ENCODE measurements around the gene PROSER1. TPM values are rescaled to one million over a fixed set of nuclear protein-coding genes. Genes with fewer than 3 reads are reported as not detected.
"Not testable (repeated sequence)": the region's sequence is repeated elsewhere in the genome, so short reads cannot be mapped to it uniquely, and the experiment has no call there.

Gene PROSER1
- total RNA-seq, 2 experiments from 2014 or later: 51.2 to 62.4 TPM

GRCh38 chr13:39023761-39024160 is 14.1 kb downstream of the PROSER1 start:
- H3K9me3 Mint-ChIP-seq (ENCODE audit: insufficient read depth): no peaks in the 10 kb centered on the region
- ChIA-PET POLR2A (no interaction called here), CTCF (no interaction called here)
- H3K4me1 Mint-ChIP-seq (ENCODE audit: low read depth): peaks cover 2% of the 10 kb centered on the region
- H3K36me3 Mint-ChIP-seq (ENCODE audit: low read depth): peaks cover 53% of the 10 kb centered on the region
- H3K27ac Mint-ChIP-seq: no peak overlapping the region
- DNase-seq (no peak), ATAC-seq (no peak)
- H3K27me3 Mint-ChIP-seq (ENCODE audit: low read depth): no peaks in the 10 kb centered on the region
- no peak overlapping the region for H3K4me3 Mint-ChIP-seq

DNA sequence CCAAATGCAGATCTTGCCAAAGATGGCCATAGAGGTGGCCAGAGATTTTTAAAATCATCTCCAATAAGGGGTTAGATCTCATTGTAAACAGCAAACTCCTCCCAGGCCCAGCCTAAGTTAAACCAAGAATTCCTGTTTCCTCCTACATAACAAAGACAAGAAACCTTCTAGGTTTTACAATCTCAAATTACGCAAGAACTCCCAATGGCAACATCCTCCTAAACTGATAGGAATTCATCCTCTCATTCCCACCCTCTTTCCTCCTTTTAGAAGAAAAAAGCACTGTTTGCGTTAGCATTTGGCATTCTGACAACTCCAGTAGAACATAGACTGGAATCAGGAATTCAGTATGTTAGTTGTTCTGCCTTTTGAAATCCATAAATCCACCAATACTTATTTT is 14.6 kb downstream of the PROSER1 start:
- ChIA-PET CTCF (no interaction called here), POLR2A (no interaction called here)
- Mint-ChIP-seq H3K27ac (no peak overlapping the region), H3K36me3 (ENCODE audit: low read depth) (peaks cover 55% of the 10 kb centered on the region), H3K4me1 (ENCODE audit: low read depth) (peaks cover 5% of the 10 kb centered on the region), H3K9me3 (ENCODE audit: insufficient read depth) (no peaks in the 10 kb centered on the region), H3K4me3 (no peak overlapping the region), H3K27me3 (ENCODE audit: low read depth) (no peaks in the 10 kb centered on the region)
- ATAC-seq (no peak), DNase-seq (no peak)

DNA sequence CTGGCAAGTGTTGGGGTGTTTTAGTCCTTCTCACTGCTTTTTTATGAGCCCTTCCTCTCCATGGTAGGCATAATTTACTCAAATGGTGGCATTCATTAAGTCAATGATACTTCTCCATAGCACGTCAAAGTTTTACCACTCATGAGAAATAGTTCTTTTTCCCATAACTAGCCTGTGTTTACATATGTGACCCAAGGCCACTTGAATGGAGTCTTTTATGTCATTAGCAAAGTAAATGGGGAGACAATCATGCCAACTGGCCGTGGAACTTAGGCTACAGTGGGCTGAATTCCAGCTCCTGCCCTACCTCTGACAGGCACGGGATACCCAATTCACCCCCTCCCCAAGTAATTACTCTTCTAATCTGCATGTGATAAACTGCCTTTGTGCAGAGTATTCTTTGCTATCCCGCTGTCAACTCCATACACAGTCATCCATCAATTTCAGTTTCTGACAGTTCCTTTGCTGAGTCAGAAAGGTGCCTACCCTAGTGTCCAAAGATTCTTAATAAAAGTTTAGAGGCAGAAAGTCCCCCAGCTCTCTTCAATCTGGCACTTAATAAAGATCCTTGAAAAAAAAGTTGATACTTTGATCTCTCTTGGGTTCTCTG is 16.9 kb downstream of the PROSER1 start:
- CTCF ChIA-PET: interaction anchor here (0.9 kb wide), 1 partner anchor 7 kb away, joined by 3 read pairs; no protein-coding TSS in a partner anchor
- Mint-ChIP-seq H3K4me3 (no peak overlapping the region), H3K4me1 (ENCODE audit: low read depth) (peaks cover 15% of the 10 kb centered on the region)

DNA sequence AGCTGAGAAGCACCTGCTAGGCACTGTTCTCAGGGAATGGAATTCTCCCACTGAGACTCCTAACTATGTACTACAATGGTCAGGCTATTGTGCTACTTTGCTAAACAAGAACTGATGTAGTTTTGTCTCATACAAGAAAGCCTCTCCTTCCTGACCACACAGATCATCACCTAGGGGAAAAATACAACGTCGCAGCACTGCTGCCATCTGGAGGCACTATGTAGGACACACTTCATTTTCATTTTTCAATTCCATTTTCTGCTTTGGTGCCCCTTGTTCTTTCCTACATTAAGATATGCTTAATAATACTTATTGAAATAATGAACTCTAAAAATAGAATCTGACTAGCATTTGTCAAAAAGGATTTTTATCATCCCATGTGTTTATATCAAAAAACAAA is 21.1 kb downstream of the PROSER1 start:
- DNase-seq (peak; percentile 39), ATAC-seq (peak; percentile 69)
- no peaks in the 10 kb centered on the region for H3K27me3 Mint-ChIP-seq (ENCODE audit: low read depth)
- ChIA-PET POLR2A (no interaction called here), CTCF (interaction anchor here (1.0 to 3.9 kb wide), 11 partner anchors 10 to 1969 kb away, joined by 3 to 21 read pairs (median 4); partner anchors contain the start of genes NHLRC3 and PROSER1)
- no peaks in the 10 kb centered on the region for H3K9me3 Mint-ChIP-seq (ENCODE audit: insufficient read depth)
- H3K27ac Mint-ChIP-seq: no peak overlapping the region
- H3K4me3 Mint-ChIP-seq: no peak overlapping the region
- peaks cover 54% of the 10 kb centered on the region for H3K36me3 Mint-ChIP-seq (ENCODE audit: low read depth)
- H3K4me1 Mint-ChIP-seq (ENCODE audit: low read depth): peaks cover 15% of the 10 kb centered on the region

More for the DNA sequence above, 16.9 kb downstream of the PROSER1 start:
- Mint-ChIP-seq H3K27ac (no peak overlapping the region), H3K9me3 (ENCODE audit: insufficient read depth) (no peaks in the 10 kb centered on the region), H3K36me3 (ENCODE audit: low read depth) (peaks cover 49% of the 10 kb centered on the region), H3K27me3 (ENCODE audit: low read depth) (no peaks in the 10 kb centered on the region)
- POLR2A ChIA-PET: no interaction called here
- ATAC-seq: no peak
- no peak for DNase-seq

GRCh38 chr13:39016087-39016486 is 21.8 kb downstream of the PROSER1 start:
- Mint-ChIP-seq H3K4me1 (ENCODE audit: low read depth) (peaks cover 15% of the 10 kb centered on the region), H3K27ac (no peak overlapping the region), H3K9me3 (ENCODE audit: insufficient read depth) (no peaks in the 10 kb centered on the region), H3K36me3 (ENCODE audit: low read depth) (peaks cover 56% of the 10 kb centered on the region), H3K4me3 (no peak overlapping the region), H3K27me3 (ENCODE audit: low read depth) (no peaks in the 10 kb centered on the region)
- DNase-seq (no peak), ATAC-seq (peak; percentile 49)
- CTCF ChIA-PET: interaction anchor here (0.8 to 3.9 kb wide), 8 partner anchors 10 to 680 kb away, joined by 3 to 21 read pairs (median 4); partner anchors contain the start of gene NHLRC3
- POLR2A ChIA-PET: no interaction called here

DNA sequence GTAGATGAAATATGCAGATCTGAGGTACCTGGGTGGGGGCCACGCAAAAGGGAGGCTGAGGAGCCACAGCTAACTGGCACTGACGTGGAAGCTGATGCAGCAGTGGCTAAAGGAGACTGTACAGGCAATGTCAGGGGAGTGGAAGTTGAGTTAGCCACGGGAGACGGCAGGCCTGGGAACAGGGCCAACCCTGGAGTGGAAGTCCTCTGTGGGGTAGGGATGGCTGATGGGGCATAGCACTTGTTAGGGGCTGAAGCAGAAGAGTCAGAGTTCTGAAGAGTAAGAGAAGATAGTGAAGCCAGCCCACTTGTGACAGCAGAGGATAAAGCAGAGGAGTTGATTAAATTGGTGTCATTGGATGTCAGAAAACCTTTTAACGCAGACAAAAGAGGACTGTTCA is 24.4 kb downstream of the PROSER1 start:
- no peak overlapping the region for H3K27ac Mint-ChIP-seq
- no peak for ATAC-seq
- no peaks in the 10 kb centered on the region for H3K27me3 Mint-ChIP-seq (ENCODE audit: low read depth)
- H3K36me3 Mint-ChIP-seq (ENCODE audit: low read depth): peaks cover 63% of the 10 kb centered on the region
- POLR2A ChIA-PET: no interaction called here
- CTCF ChIA-PET: no interaction called here
- peaks cover 11% of the 10 kb centered on the region for H3K4me1 Mint-ChIP-seq (ENCODE audit: low read depth)
- H3K4me3 Mint-ChIP-seq: no peak overlapping the region
- DNase-seq: no peak
- no peaks in the 10 kb centered on the region for H3K9me3 Mint-ChIP-seq (ENCODE audit: insufficient read depth)

DNA sequence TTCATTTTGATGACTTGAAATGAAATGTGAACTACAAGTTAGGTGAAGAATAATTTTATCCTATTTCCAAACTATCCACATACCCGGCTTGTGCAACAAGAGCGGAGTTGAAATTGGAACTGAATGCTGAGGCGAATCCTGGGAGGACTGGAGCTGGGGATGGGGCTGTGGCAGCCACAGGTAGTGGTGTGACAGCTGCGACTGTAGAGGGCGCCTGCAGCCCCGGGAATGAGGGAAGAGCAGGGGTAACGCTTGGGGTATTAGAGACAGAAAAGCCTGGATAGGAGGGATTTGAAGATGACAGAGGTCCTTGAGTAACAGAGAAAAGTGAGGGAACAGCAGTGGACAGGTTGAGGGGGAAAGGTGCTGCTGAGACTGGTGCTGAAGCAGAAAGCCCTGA is 25.3 kb downstream of the PROSER1 start:
- Mint-ChIP-seq H3K4me1 (ENCODE audit: low read depth) (peaks cover 4% of the 10 kb centered on the region), H3K9me3 (ENCODE audit: insufficient read depth) (no peaks in the 10 kb centered on the region), H3K4me3 (no peak overlapping the region), H3K36me3 (ENCODE audit: low read depth) (peaks cover 68% of the 10 kb centered on the region), H3K27me3 (ENCODE audit: low read depth) (no peaks in the 10 kb centered on the region), H3K27ac (no peak overlapping the region)
- ATAC-seq (no peak), DNase-seq (no peak)
- ChIA-PET CTCF (no interaction called here), POLR2A (no interaction called here)

DNA sequence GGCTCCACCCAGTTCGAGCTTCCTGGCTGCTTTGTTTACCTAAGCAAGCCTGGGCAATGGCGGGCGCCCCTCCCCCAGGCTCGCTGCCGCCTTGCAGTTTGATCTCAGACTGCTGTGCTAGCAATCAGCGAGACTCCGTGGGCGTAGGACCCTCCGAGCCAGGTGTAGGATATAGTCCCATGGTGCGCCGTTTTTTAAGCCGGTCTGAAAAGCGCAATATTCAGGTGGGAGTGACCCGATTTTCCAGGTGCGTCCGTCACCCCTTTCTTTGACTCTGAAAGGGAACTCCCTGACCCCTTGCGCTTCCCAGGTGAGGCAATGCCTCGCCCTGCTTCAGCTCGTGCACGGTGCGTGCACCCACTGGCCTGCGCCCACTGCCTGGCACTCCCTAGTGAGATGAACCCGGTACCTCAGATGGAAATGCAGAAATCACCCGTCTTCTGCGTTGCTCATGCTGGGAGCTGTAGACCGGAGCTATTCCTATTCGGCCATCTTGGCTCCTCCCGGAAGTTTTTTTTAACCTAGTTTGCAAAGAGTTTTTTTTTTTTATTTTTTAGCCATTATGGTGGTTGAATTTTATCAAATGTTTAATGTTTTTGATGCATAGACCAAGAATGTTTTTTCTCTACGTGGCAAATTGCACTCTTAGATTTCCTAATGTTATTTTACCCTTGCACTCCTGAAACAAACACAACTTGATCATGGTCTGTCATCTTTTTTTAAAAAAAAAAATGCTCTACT is 31.3 kb downstream of the PROSER1 start:
- H3K27ac Mint-ChIP-seq; H3K9me3 Mint-ChIP-seq (ENCODE audit: insufficient read depth); H3K4me3 Mint-ChIP-seq; CTCF ChIA-PET; H3K27me3 Mint-ChIP-seq (ENCODE audit: low read depth); DNase-seq; ATAC-seq; POLR2A ChIA-PET; H3K4me1 Mint-ChIP-seq (ENCODE audit: low read depth): not testable (repeated sequence)
- H3K36me3 Mint-ChIP-seq (ENCODE audit: low read depth): peaks cover 29% of the 10 kb centered on the region

GRCh38 chr13:38998739-38999138 is 39.1 kb downstream of the PROSER1 start:
- Mint-ChIP-seq H3K36me3 (ENCODE audit: low read depth) (no peaks in the 10 kb centered on the region), H3K9me3 (ENCODE audit: insufficient read depth) (no peaks in the 10 kb centered on the region), H3K4me1 (ENCODE audit: low read depth) (no peaks in the 10 kb centered on the region), H3K27ac (no peak overlapping the region), H3K4me3 (no peak overlapping the region), H3K27me3 (ENCODE audit: low read depth) (no peaks in the 10 kb centered on the region)
- CTCF ChIA-PET: no interaction called here
- no peak for DNase-seq
- POLR2A ChIA-PET: no interaction called here
- no peak for ATAC-seq

GRCh38 chr13:38993381-38993780 is 44.5 kb downstream of the PROSER1 start:
- H3K9me3 Mint-ChIP-seq (ENCODE audit: insufficient read depth): no peaks in the 10 kb centered on the region
- H3K4me3 Mint-ChIP-seq: no peak overlapping the region
- CTCF ChIA-PET: interaction anchor here (0.5 kb wide), 1 partner anchor 735 kb away, joined by 3 read pairs; no protein-coding TSS in a partner anchor
- no peaks in the 10 kb centered on the region for H3K36me3 Mint-ChIP-seq (ENCODE audit: low read depth)
- no peak overlapping the region for H3K27ac Mint-ChIP-seq
- no peaks in the 10 kb centered on the region for H3K4me1 Mint-ChIP-seq (ENCODE audit: low read depth)
- DNase-seq (no peak), ATAC-seq (no peak)
- POLR2A ChIA-PET: no interaction called here
- peaks cover 6% of the 10 kb centered on the region for H3K27me3 Mint-ChIP-seq (ENCODE audit: low read depth)

GRCh38 chr13:38990693-38991092 is 47.2 kb downstream of the PROSER1 start, which contains the start of gene STOML3:
TSS of gene STOML3 (minus strand) at chr13:38990831. CDS start at chr13:38990721, 110 bp downstream.
- no peaks in the 10 kb centered on the region for H3K9me3 Mint-ChIP-seq (ENCODE audit: insufficient read depth)
- H3K4me3 Mint-ChIP-seq: no peak within 1 kb of the TSS
- H3K27ac Mint-ChIP-seq: no peak within 1 kb of the TSS
- peaks cover 6% of the 10 kb centered on the region for H3K27me3 Mint-ChIP-seq (ENCODE audit: low read depth)
- DNase-seq: no peak
- no peaks in the 10 kb centered on the region for H3K36me3 Mint-ChIP-seq (ENCODE audit: low read depth)
- H3K4me1 Mint-ChIP-seq (ENCODE audit: low read depth): no peaks in the 10 kb centered on the region
- ATAC-seq: no peak
- CTCF ChIA-PET: no interaction called here
- POLR2A ChIA-PET: no interaction called here

- CTCF ChIA-PET: no interaction called here
- Mint-ChIP-seq H3K27ac (no peak overlapping the region), H3K27me3 (ENCODE audit: low read depth) (peaks cover 9% of the 10 kb centered on the region), H3K36me3 (ENCODE audit: low read depth) (no peaks in the 10 kb centered on the region), H3K9me3 (ENCODE audit: insufficient read depth) (no peaks in the 10 kb centered on the region), H3K4me3 (no peak overlapping the region), H3K4me1 (ENCODE audit: low read depth) (no peaks in the 10 kb centered on the region)
- DNase-seq: no peak
- no peak for ATAC-seq
- POLR2A ChIA-PET: no interaction called here
Measured at GRCh38 chr13:38981096-38981495, 56.8 kb downstream of the PROSER1 start.
